Measurements from ENCODE around the gene D2HGDH.

DNA sequence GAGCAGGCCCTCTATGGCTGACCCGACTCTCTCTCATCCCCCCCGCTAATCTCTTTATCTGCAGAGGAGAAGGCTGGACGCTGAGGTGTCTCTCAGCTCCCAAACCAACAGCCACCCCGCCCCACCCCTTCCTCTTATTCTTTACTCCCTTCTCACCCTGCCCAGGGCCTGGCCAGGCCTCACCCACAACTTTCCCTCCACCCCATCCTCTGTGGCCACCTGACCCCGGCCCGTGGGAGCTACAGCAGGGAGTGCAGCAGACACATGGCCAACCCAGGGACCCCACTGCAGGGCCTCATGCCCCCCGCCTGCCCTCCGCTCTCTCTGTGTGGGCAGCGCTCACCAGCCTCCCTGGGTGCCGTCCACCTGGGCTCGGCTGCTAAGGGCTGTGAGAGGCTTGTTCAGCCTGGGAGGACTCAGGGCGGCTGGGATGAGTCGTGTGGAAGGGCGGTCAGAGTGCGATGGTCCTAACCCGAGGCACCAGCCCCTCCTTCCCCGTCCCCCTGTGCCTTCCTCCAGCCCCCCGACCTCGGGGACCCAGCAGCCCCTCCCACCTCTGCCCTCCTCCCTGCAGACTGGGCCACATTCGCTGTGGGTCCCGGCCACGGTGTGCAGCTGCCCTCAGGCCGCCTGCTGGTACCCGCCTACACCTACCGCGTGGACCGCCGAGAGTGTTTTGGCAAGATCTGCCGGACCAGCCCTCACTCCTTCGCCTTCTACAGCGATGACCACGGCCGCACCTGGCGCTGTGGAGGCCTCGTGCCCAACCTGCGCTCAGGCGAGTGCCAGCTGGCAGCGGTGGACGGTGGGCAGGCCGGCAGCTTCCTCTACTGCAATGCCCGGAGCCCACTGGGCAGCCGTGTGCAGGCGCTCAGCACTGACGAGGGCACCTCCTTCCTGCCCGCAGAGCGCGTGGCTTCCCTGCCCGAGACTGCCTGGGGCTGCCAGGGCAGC, 81.3 kb downstream of the D2HGDH start:
- TF ChIP-seq CTCF (IDR thresholded peaks at IDR 0.05) (no peak), POLR2A (IDR thresholded peaks at IDR 0.05) (no peak)

Data from thyroid gland (tissue), 4 donors.